Smooth muscle cell (in vitro differentiated cells): Measurements from ENCODE around the gene UXT. TPM values are rescaled to one million over a fixed set of nuclear protein-coding genes. Genes with fewer than 3 reads are reported as not detected.

ENCODE experiments used
- DNase-seq: peaks from one replicate; lab custom pipeline; 2025; ENCODE audit not compliant: unreplicated experiment; lab: John Stamatoyannopoulos, UW
- H2AFZ ChIP-seq: fragments of 200-600 bp; sonication (generic); 2 replicates; pipeline ENCODE4 v1.6.0; 2016; ENCODE audit warnings: antibody characterized with exemption, low read depth, mild to moderate bottlenecking
- H3F3A ChIP-seq: fragments of 200-600 bp; sonication (generic); 2 replicates; pipeline ENCODE4 v1.6.0; 2017; ENCODE audit warnings: antibody characterized with exemption, low read depth
- H3K27ac ChIP-seq: fragments of 200-600 bp; sonication (generic); 2 replicates; pipeline ENCODE4 v1.5.1; 2016; ENCODE audit warnings: low read depth, mild to moderate bottlenecking
- H3K27me3 ChIP-seq: fragments of 200-600 bp; sonication (generic); 2 replicates; pipeline ENCODE4 v1.6.1; 2016; ENCODE audit warnings: low read depth, mild to moderate bottlenecking
- H3K36me3 ChIP-seq: fragments of 200-600 bp; sonication (generic); 2 replicates; pipeline ENCODE4 v1.5.1; 2016; ENCODE audit warnings: low read depth
- H3K4me1 ChIP-seq: fragments of 200-600 bp; sonication (generic); 2 replicates; pipeline ENCODE4 v1.5.1; 2016; ENCODE audit warnings: low read depth
- H3K4me2 ChIP-seq: fragments of 200-600 bp; sonication (generic); 2 replicates; pipeline ENCODE4 v1.6.0; 2016; ENCODE audit warnings: mild to moderate bottlenecking
- H3K4me3 ChIP-seq: fragments of 200-600 bp; sonication (generic); 2 replicates; pipeline ENCODE4 v1.5.1; 2016; ENCODE audit warnings: mild to moderate bottlenecking
- H3K79me2 ChIP-seq: fragments of 200-600 bp; sonication (generic); 2 replicates; pipeline ENCODE4 v1.6.0; 2016; ENCODE audit warnings: low read depth, mild to moderate bottlenecking
- H3K9ac ChIP-seq: fragments of 200-600 bp; sonication (generic); 2 replicates; pipeline ENCODE4 v1.6.0; 2016; ENCODE audit warnings: low read depth
- H3K9me3 ChIP-seq: fragments of 200-600 bp; sonication (generic); replicated peaks from 2 replicates; pipeline ENCODE4 v1.5.1; 2016; ENCODE audit warnings: low read depth
- H4K20me1 ChIP-seq: fragments of 200-600 bp; sonication (generic); 2 replicates; pipeline ENCODE4 v1.6.0; 2016; ENCODE audit warnings: low read depth
- WGBS: methylation state at CpG from one replicate; pipeline ENCODE4 v1.1.7; 2016; ENCODE audit warnings: low lambda C conversion rate; 5-methylcytosine and 5-hydroxymethylcytosine counted together
- polyA plus RNA-seq: library from polyadenylated mRNA; unstranded; fragments of >200 nt; fragmentation: Nextera tagmentation; extraction: Ambion mirVana; gene quantifications from 2 replicates; pipeline ENCODE4 v1.2.1, GENCODE V29; 2016
- total RNA-seq: library from RNA; depleted of rRNA; stranded (reverse); fragments of >200 nt; gene quantifications from 2 replicates; pipeline ENCODE4 v1.2.3, GENCODE V29; 2014
- TF ChIP-seq, protein P1 (sequence below): fragments of 200-600 bp; sonication (generic); IDR thresholded peaks from 2 replicates; pipeline ENCODE4 v1.5.1; 2017; ENCODE audit warnings: borderline replicate concordance, mild to moderate bottlenecking, antibody characterized with exemption; ENCODE audit not compliant: insufficient read depth, poor library complexity, severe bottlenecking

The UXT gene
- total and polyA plus RNA-seq, 2 experiments from 2014 or later: 204 to 230 TPM

GRCh38 chrX:47637546-47638195 is 21.3 kb downstream of the UXT start:
- H3F3A ChIP-seq: no peaks in the 10 kb centered on the region
- H2AFZ ChIP-seq: no peak overlapping the region
- WGBS: 86% methylated on average over 24 of the region's 31 CpGs
- TF ChIP-seq, protein P1, sequence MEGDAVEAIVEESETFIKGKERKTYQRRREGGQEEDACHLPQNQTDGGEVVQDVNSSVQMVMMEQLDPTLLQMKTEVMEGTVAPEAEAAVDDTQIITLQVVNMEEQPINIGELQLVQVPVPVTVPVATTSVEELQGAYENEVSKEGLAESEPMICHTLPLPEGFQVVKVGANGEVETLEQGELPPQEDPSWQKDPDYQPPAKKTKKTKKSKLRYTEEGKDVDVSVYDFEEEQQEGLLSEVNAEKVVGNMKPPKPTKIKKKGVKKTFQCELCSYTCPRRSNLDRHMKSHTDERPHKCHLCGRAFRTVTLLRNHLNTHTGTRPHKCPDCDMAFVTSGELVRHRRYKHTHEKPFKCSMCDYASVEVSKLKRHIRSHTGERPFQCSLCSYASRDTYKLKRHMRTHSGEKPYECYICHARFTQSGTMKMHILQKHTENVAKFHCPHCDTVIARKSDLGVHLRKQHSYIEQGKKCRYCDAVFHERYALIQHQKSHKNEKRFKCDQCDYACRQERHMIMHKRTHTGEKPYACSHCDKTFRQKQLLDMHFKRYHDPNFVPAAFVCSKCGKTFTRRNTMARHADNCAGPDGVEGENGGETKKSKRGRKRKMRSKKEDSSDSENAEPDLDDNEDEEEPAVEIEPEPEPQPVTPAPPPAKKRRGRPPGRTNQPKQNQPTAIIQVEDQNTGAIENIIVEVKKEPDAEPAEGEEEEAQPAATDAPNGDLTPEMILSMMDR: no peak
- H3K27ac ChIP-seq: no peak overlapping the region
- no peak for DNase-seq
- H3K79me2 ChIP-seq: no peaks in the 10 kb centered on the region
- H3K4me2 ChIP-seq: no peak overlapping the region
- no peaks in the 10 kb centered on the region for H3K36me3 ChIP-seq
- no peaks in the 10 kb centered on the region for H3K4me1 ChIP-seq
- no peaks in the 10 kb centered on the region for H3K9me3 ChIP-seq
- no peaks in the 10 kb centered on the region for H3K27me3 ChIP-seq
- H4K20me1 ChIP-seq: no peaks in the 10 kb centered on the region
- no peak overlapping the region for H3K9ac ChIP-seq
- no peak overlapping the region for H3K4me3 ChIP-seq

DNA sequence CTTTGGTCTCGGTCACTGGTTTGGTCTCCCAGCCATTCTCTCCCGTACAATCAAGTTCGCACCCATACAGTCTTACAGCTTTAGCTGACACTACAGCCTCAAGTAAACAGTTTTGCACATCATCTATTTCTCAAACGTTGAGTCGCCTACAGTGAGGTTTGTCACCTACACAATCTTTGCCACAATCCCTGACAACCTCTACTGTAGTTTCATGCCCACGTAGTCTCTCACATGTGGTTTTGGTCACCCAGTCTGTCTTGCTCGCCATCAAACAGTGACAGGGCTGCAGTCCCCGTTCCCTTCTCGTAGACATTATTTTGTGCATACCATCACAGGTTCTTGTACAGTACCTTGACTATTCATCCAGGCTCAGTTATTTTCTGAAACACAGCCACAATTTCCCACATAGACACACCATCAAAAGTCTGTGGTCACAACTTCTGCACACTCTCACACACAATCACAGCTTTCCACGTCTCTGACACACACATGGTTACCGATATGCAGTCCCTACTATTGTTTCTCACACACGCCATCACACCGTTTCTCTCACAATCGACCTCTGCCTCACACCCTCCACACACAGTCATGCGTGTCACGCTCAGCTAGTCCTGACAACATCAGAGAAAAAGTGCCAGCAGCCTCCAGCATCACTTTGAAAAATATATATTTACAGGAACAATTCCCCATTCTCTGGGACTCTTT is 24.0 kb downstream of the UXT start:
- no peaks in the 10 kb centered on the region for H3K9me3 ChIP-seq
- no peaks in the 10 kb centered on the region for H3K27me3 ChIP-seq
- no peak overlapping the region for H3K27ac ChIP-seq
- no peak for DNase-seq
- no peak overlapping the region for H3K4me3 ChIP-seq
- no peaks in the 10 kb centered on the region for H3K79me2 ChIP-seq
- no peak overlapping the region for H3K9ac ChIP-seq
- no peaks in the 10 kb centered on the region for H4K20me1 ChIP-seq
- TF ChIP-seq, protein P1: no peak
- no peaks in the 10 kb centered on the region for H3F3A ChIP-seq
- 76% methylated on average over 16 of the region's 16 CpGs for WGBS
- no peak overlapping the region for H3K4me2 ChIP-seq
- no peaks in the 10 kb centered on the region for H3K4me1 ChIP-seq
- no peak overlapping the region for H2AFZ ChIP-seq
- no peaks in the 10 kb centered on the region for H3K36me3 ChIP-seq

DNA sequence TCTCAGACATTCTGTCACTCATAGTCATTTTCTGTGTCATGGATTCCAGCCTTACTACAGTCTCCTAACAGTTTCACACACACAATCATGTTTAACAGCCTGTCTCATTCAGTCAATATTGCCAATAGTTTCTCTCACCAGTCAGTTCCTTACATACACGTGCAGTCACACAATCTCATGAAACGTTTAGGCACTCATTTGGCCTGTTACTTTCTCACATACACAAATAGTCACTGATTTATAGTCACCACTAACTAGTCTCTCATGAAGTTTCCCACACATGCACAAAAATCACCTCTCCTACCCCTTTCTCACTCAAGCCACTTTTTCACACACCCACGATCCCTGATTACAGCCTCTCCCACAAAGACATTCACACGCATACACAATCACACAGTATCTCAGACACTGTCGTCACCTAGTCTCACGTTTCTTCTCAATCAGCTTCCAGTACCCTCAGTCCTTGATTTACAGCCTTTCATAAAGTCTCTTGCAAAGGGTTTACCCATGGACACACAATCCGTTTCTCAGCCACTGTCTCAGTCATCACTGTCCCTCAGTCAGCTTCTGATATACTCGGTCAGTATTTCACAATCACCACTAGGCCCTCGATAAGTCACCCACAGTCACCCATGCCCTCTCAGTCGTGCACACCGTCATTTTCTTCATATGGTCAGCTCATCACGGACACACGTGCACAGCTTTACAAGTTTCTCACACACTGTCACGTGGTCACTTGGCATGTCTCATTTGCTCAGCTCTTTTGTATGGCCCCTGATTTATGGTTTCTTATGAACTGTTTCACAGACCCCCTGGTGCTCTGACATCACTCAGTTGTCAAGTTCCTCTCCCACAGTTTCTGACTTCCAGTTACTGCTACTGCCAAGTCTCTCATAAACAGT is 25.0 kb downstream of the UXT start:
- Histone ChIP-seq H3K79me2 (no peaks in the 10 kb centered on the region), H3K4me2 (no peak overlapping the region), H3K9ac (no peak overlapping the region), H3K4me3 (no peak overlapping the region), H3K27ac (no peak overlapping the region), H3K4me1 (no peaks in the 10 kb centered on the region), H2AFZ (no peak overlapping the region), H3K27me3 (no peaks in the 10 kb centered on the region), H4K20me1 (no peaks in the 10 kb centered on the region), H3F3A (no peaks in the 10 kb centered on the region), H3K36me3 (no peaks in the 10 kb centered on the region), H3K9me3 (no peaks in the 10 kb centered on the region)
- TF ChIP-seq, protein P1: no peak
- 57% methylated on average over 14 of the region's 14 CpGs for WGBS
- DNase-seq: no peak
